Astrocyte (in vitro differentiated cells and primary cell): Measurements from ENCODE around the gene PLD2. TPM values are rescaled to one million over a fixed set of nuclear protein-coding genes. Genes with fewer than 3 reads are reported as not detected.

Source experiments
- DNase-seq: peaks from one replicate; pipeline ENCODE4 v3.0.0-alpha.2; 2010; ENCODE audit warnings: low read depth
- FAIRE-seq: peaks from 2 replicates; lab custom pipeline; 2011; peaks lifted over from hg19 to GRCh38; lab: Jason Lieb, UNC
- H2AFZ ChIP-seq: 2 replicates; pipeline ENCODE4 v1.6.0; 2012; ENCODE audit warnings: low read depth, low read length, inconsistent platforms
- H3K27ac ChIP-seq: 2 replicates; pipeline ENCODE4 v1.5.1; 2011; ENCODE audit warnings: low read depth, low read length, inconsistent platforms
- H3K27me3 ChIP-seq: 2 replicates; pipeline ENCODE4 v1.6.0; 2011; ENCODE audit warnings: low read length, inconsistent platforms; ENCODE audit not compliant: insufficient read depth
- H3K36me3 ChIP-seq: 2 replicates; pipeline ENCODE4 v1.5.1; 2011; ENCODE audit warnings: low read length, inconsistent platforms; ENCODE audit not compliant: insufficient read depth
- H3K4me1 ChIP-seq: 2 replicates; pipeline ENCODE4 v1.5.1; 2011; ENCODE audit warnings: low read length, inconsistent platforms; ENCODE audit not compliant: insufficient read depth
- H3K4me2 ChIP-seq: 2 replicates; pipeline ENCODE4 v1.6.0; 2012; ENCODE audit warnings: low read length, inconsistent platforms
- H3K4me3 ChIP-seq: 2 replicates; pipeline ENCODE4 v1.5.1; 2011; ENCODE audit warnings: low read depth, mild to moderate bottlenecking, low read length, inconsistent platforms; ENCODE audit not compliant: insufficient read depth
- H3K79me2 ChIP-seq: 2 replicates; pipeline ENCODE4 v1.6.0; 2012; ENCODE audit warnings: mild to moderate bottlenecking, low read length, inconsistent platforms; ENCODE audit not compliant: insufficient read depth
- H3K9ac ChIP-seq: 2 replicates; pipeline ENCODE4 v1.6.0; 2012; ENCODE audit warnings: mild to moderate bottlenecking, low read length, inconsistent platforms
- H3K9me3 ChIP-seq: 2 replicates; pipeline ENCODE4 v1.5.1; 2012; ENCODE audit warnings: low read depth, mild to moderate bottlenecking, low read length, inconsistent platforms; ENCODE audit not compliant: insufficient read depth
- H4K20me1 ChIP-seq: 2 replicates; pipeline ENCODE4 v1.6.0; 2012; ENCODE audit warnings: low read length, inconsistent platforms; ENCODE audit not compliant: insufficient read depth
- H3K27ac Mint-ChIP-seq: one replicate; pipeline ENCODE4 v1.8.0; 2021; ENCODE audit warnings: mild to moderate bottlenecking, mixed read lengths; ENCODE audit not compliant: unreplicated experiment
- H3K27me3 Mint-ChIP-seq: one replicate; pipeline ENCODE4 v1.8.0; 2021; ENCODE audit warnings: low read depth, mixed read lengths; ENCODE audit not compliant: unreplicated experiment
- H3K36me3 Mint-ChIP-seq: one replicate; pipeline ENCODE4 v1.8.0; 2021; ENCODE audit warnings: low read depth, mixed read lengths; ENCODE audit not compliant: unreplicated experiment
- H3K4me1 Mint-ChIP-seq: one replicate; pipeline ENCODE4 v1.8.0; 2021; ENCODE audit warnings: low read depth, mixed read lengths; ENCODE audit not compliant: unreplicated experiment
- H3K4me3 Mint-ChIP-seq: one replicate; pipeline ENCODE4 v1.8.0; 2021; ENCODE audit warnings: mild to moderate bottlenecking, moderate library complexity, mixed read lengths; ENCODE audit not compliant: unreplicated experiment
- H3K9me3 Mint-ChIP-seq: one replicate; pipeline ENCODE4 v1.8.0; 2021; ENCODE audit warnings: mild to moderate bottlenecking, mixed read lengths; ENCODE audit not compliant: unreplicated experiment
- EZH2 ChIP-seq: IDR thresholded peaks from 2 replicates; pipeline ENCODE4 v1.6.1; 2012; ENCODE audit warnings: mild to moderate bottlenecking, low read length, inconsistent platforms; ENCODE audit not compliant: insufficient read depth
- total RNA-seq: library from RNA; stranded (reverse); gene quantifications from 2 replicates; pipeline ENCODE4 v1.2.1, GENCODE V29; 2021
- TF ChIP-seq, protein P1 (sequence below): IDR thresholded peaks from 2 replicates; pipeline ENCODE4 v1.5.1; 2011; ENCODE audit warnings: low read depth, mild to moderate bottlenecking, inconsistent platforms, low read length, moderate library complexity; ENCODE audit not compliant: insufficient read depth

PLD2 gene
- total RNA-seq, 1 donor from 2014 or later: 29.3 TPM

- H3K27ac ChIP-seq: no peak overlapping the region
- no peaks in the 10 kb centered on the region for H3K4me1 ChIP-seq
- no peak overlapping the region for H3K4me2 ChIP-seq
- H3K9me3 ChIP-seq: no peaks in the 10 kb centered on the region
- no peak for FAIRE-seq
- Mint-ChIP-seq H3K9me3 (no peaks in the 10 kb centered on the region), H3K27ac (no peak overlapping the region), H3K27me3 (peaks cover 18% of the 10 kb centered on the region), H3K4me1 (no peaks in the 10 kb centered on the region), H3K4me3 (no peak overlapping the region), H3K36me3 (no peaks in the 10 kb centered on the region)
- H2AFZ ChIP-seq: no peak overlapping the region
- H4K20me1 ChIP-seq: no peaks in the 10 kb centered on the region
- TF ChIP-seq, protein P1, sequence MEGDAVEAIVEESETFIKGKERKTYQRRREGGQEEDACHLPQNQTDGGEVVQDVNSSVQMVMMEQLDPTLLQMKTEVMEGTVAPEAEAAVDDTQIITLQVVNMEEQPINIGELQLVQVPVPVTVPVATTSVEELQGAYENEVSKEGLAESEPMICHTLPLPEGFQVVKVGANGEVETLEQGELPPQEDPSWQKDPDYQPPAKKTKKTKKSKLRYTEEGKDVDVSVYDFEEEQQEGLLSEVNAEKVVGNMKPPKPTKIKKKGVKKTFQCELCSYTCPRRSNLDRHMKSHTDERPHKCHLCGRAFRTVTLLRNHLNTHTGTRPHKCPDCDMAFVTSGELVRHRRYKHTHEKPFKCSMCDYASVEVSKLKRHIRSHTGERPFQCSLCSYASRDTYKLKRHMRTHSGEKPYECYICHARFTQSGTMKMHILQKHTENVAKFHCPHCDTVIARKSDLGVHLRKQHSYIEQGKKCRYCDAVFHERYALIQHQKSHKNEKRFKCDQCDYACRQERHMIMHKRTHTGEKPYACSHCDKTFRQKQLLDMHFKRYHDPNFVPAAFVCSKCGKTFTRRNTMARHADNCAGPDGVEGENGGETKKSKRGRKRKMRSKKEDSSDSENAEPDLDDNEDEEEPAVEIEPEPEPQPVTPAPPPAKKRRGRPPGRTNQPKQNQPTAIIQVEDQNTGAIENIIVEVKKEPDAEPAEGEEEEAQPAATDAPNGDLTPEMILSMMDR: no peak
- TF ChIP-seq EZH2: no peak
- DNase-seq: no peak
- H3K27me3 ChIP-seq: peaks cover 5% of the 10 kb centered on the region
- no peaks in the 10 kb centered on the region for H3K79me2 ChIP-seq
- H3K9ac ChIP-seq: no peak overlapping the region
- H3K4me3 ChIP-seq: no peak overlapping the region
- no peaks in the 10 kb centered on the region for H3K36me3 ChIP-seq
Measured at GRCh38 chr17:4764595-4764994, 42.4 kb upstream of the PLD2 start.

DNA sequence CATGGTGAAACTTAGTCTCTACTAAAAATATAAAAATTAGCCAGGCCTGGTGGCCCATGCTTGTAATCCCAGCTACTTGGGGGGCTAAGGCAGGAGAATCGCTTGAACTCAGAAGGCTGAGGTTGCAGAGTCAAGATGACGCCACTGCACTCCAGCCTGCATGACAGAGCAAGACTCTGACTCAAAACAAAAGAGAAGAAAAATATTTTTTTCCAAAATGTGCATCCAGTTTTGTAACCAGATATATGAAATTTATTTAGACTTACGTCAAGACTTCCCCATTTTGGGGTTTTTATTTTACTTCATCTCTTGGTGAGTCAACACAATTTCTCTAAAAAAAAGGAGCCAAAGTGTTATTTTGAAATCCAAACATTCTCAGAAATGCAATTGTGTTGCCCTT lies 40.8 kb upstream of the PLD2 start:
- no peak for DNase-seq
- no peaks in the 10 kb centered on the region for H3K9me3 ChIP-seq
- no peaks in the 10 kb centered on the region for H4K20me1 ChIP-seq
- Mint-ChIP-seq H3K4me1 (no peaks in the 10 kb centered on the region), H3K4me3 (no peak overlapping the region), H3K27me3 (peaks cover 17% of the 10 kb centered on the region), H3K9me3 (no peaks in the 10 kb centered on the region), H3K36me3 (no peaks in the 10 kb centered on the region), H3K27ac (no peak overlapping the region)
- peaks cover 5% of the 10 kb centered on the region for H3K27me3 ChIP-seq
- no peak overlapping the region for H3K9ac ChIP-seq
- H3K4me1 ChIP-seq: no peaks in the 10 kb centered on the region
- no peaks in the 10 kb centered on the region for H3K36me3 ChIP-seq
- no peak overlapping the region for H3K4me2 ChIP-seq
- no peak for TF ChIP-seq EZH2
- TF ChIP-seq, protein P1: no peak
- H3K4me3 ChIP-seq: no peak overlapping the region
- H3K27ac ChIP-seq: no peak overlapping the region
- FAIRE-seq: no peak
- no peak overlapping the region for H2AFZ ChIP-seq
- no peaks in the 10 kb centered on the region for H3K79me2 ChIP-seq

DNA sequence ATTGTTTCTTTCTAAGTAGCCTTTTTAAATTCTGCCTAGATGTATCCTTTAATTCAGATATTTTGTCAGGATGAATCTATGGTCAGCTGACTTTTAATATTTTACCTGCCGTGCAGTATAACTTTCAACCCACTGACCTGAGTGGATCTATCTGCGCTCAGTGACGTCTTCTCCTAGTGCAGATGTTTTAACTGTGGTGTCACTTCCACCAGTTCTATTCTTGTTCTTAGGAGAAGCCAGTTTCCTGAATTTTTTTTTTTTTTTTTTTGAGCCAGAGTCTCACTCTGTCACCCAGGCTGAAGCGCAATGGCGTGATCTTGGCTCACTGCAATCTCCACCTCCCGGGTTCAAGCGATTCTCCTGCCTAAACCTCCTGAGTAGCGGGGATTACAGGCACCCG lies 40.2 kb upstream of the PLD2 start:
- no peak for DNase-seq
- TF ChIP-seq EZH2: no peak
- TF ChIP-seq, protein P1: no peak
- Histone ChIP-seq H3K4me1 (no peaks in the 10 kb centered on the region), H2AFZ (no peak overlapping the region), H3K4me3 (no peak overlapping the region), H3K36me3 (no peaks in the 10 kb centered on the region), H3K9me3 (no peaks in the 10 kb centered on the region), H3K79me2 (no peaks in the 10 kb centered on the region), H3K4me2 (no peak overlapping the region), H3K27me3 (peaks cover 8% of the 10 kb centered on the region), H4K20me1 (no peaks in the 10 kb centered on the region), H3K27ac (no peak overlapping the region), H3K9ac (no peak overlapping the region)
- no peaks in the 10 kb centered on the region for H3K4me1 Mint-ChIP-seq
- no peak overlapping the region for H3K27ac Mint-ChIP-seq
- no peaks in the 10 kb centered on the region for H3K36me3 Mint-ChIP-seq
- H3K27me3 Mint-ChIP-seq: peaks cover 21% of the 10 kb centered on the region
- no peak for FAIRE-seq
- no peak overlapping the region for H3K4me3 Mint-ChIP-seq
- H3K9me3 Mint-ChIP-seq: no peaks in the 10 kb centered on the region
